Measurements from ENCODE around the gene DCLK2. TPM values are rescaled to one million over a fixed set of nuclear protein-coding genes. Genes with fewer than 3 reads are reported as not detected.

DCLK2 gene
- total and polyA plus RNA-seq, 2 of the 4 experiments (the other 2 are of a cell fraction) = 11.3 to 15.5 TPM

DNA sequence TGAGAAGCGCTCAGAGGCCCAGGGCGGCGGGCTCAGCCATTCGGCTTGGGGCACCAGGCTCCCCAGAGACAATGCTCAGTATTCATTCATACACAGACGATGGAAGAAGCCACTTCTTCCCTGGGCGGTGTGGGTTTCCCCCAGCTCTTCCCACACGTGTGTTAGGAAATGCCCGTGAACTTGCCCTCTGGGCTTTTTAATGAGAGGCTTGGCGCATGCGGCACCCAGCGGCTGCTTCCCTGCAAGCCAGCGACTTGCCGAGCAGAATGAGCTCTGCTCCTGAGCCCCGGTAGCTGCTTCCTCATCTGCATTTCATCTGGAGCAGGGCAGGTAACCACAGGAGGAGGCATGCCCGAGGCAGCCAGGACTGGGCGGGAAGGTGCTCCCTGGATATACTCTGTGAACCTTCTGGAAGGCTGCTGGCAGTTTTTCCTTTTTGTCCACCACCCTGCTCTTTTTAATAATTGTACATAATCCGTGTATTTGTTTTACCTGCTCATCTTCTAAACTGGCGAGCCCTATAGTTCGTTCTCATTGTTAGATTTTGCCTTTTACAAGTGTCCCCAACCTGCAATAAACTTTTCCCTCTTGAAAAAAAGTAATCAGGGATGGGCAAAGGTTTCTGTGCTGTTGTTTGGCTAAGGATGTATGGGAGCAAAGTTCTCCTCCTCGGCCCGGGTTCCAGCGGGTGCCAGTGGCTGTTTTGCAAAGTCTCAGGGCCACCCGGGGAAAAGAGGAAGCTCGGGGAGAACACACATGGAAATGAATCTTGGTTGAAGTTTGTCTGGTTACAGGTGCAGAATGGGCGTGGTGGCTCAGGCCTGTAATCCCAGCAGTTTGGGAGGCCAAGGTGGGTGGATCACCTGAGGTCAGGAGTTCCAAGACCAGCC, 178.8 kb downstream of the DCLK2 start:
- Histone ChIP-seq H2BK120ac (ENCODE audit: low read depth, low read length) (no peak overlapping the region), H2BK20ac (ENCODE audit: low read depth, low read length) (no peak overlapping the region), H3K27me3 (ENCODE audit: control insufficient read depth, insufficient read depth, low read length) (no peaks in the 10 kb centered on the region), H3K56ac (ENCODE audit: extremely low read depth, insufficient read depth, low read length) (no peak overlapping the region), H3K9me3 (ENCODE audit: control insufficient read depth, insufficient read depth, low read length) (no peaks in the 10 kb centered on the region), H3K14ac (replicated peaks; ENCODE audit: low read depth, low read length) (no peak overlapping the region), H4K8ac (ENCODE audit: low read depth in 2 of 2, low read length in 2 of 2) (no peak overlapping the region), H3K9ac (ENCODE audit: low read depth, low read length) (no peak overlapping the region), H2BK15ac (ENCODE audit: low read depth, low read length) (no peak overlapping the region), H2AFZ (replicated peaks; ENCODE audit: low read length, poor library complexity) (no peak overlapping the region), H2AK5ac (ENCODE audit: low read depth, low read length) (no peak overlapping the region), H3K4me3 (ENCODE audit: insufficient read depth, low read depth, low read length) (no peak overlapping the region), H3K18ac (ENCODE audit: low read depth, low read length) (no peak overlapping the region), H3K4ac (ENCODE audit: low read depth, low read length) (no peak overlapping the region), H3K79me1 (ENCODE audit: low read depth in 1 of 2, low read length in 2 of 2) (no peaks in the 10 kb centered on the region), H3K4me2 (ENCODE audit: low read depth, low read length) (no peak overlapping the region), H3K4me1 (ENCODE audit: control insufficient read depth, insufficient read depth, low read length) (peaks cover 1% of the 10 kb centered on the region; the same call in 1 of the 2 replicates), H3K27ac (ENCODE audit: insufficient read depth, low read length) (no peak overlapping the region), H2AK9ac (replicated peaks; ENCODE audit: low read depth, low read length, poor library complexity) (no peak overlapping the region), H4K5ac (ENCODE audit: low read depth, low read length) (no peak overlapping the region), H4K20me1 (ENCODE audit: insufficient read depth, low read length) (no peaks in the 10 kb centered on the region), H3K9me1 (ENCODE audit: insufficient read depth, low read length) (no peaks in the 10 kb centered on the region), H4K91ac (ENCODE audit: insufficient read depth, low read depth, low read length) (no peak overlapping the region), H3K23ac (ENCODE audit: low read depth, low read length) (no peak overlapping the region), H3K36me3 (ENCODE audit: control insufficient read depth, insufficient read depth, low read length) (peaks cover 19% of the 10 kb centered on the region), H2BK5ac (ENCODE audit: low read depth, low read length, poor library complexity, severe bottlenecking) (no peak overlapping the region)
- ChIA-PET CTCF (no interaction called here), POLR2A (ENCODE audit: unreplicated experiment) (no interaction called here)
- intact Hi-C loops (cut with micrococcal nuclease) (no loop called here), dilution Hi-C loops (cut with HindIII; ENCODE audit: low sequenced_read_pairs, unreplicated experiment) (no loop called here), in situ Hi-C loops (cut with MboI; ENCODE audit: low sequenced_read_pairs) (no loop called here)
- 100% methylated on average over 7 of the region's 25 CpGs; no CpG with 5 or more reads in 1 of the 2 experiments for WGBS, 2 experiments (ENCODE audit: extremely low coverage in 2 of 2, insufficient read length in 1 of 2)
- DNase-seq = no peak
- BruUV-seq (replicated peaks) = no TSS peak
- TF ChIP-seq MXI1 (IDR thresholded peaks at IDR 0.05; ENCODE audit: borderline replicate concordance, low read depth, low read length) = no peak
- TF ChIP-seq RCOR1 (IDR thresholded peaks at IDR 0.05; ENCODE audit: insufficient replicate concordance, low read length) = no peak
- no peak for TF ChIP-seq SMC3 (IDR thresholded peaks at IDR 0.05; ENCODE audit: low read depth, low read length)
- no peak for TF ChIP-seq BHLHE40 (IDR thresholded peaks at IDR 0.05; ENCODE audit: low read depth, low read length)
- TF ChIP-seq MAZ (IDR thresholded peaks at IDR 0.05; ENCODE audit: borderline replicate concordance, low read depth, low read length) = no peak
- no peak for TF ChIP-seq ELK1 (IDR thresholded peaks at IDR 0.05; ENCODE audit: borderline replicate concordance, low read depth, low read length)
- no peak for TF ChIP-seq RAD21 (IDR thresholded peaks at IDR 0.05; ENCODE audit: low read length)
- no peak for ATAC-seq (ENCODE audit: low read depth)

Data from IMR-90 (cell line).